Progenitor cell of endocrine pancreas (in vitro differentiated cells): ENCODE measurements around the gene TFDP2. TPM values are rescaled to one million over a fixed set of nuclear protein-coding genes. Genes with fewer than 3 reads are reported as not detected.

Source experiments
- DNase-seq: peaks from one replicate; pipeline ENCODE4 v3.0.0; 2021; ENCODE audit warnings: low spot score; ENCODE audit not compliant: unreplicated experiment
- H3K27ac Mint-ChIP-seq: 2 replicates; pipeline ENCODE4 v1.8.0; 2021; ENCODE audit warnings: mild to moderate bottlenecking, moderate library complexity, mixed read lengths
- H3K27me3 Mint-ChIP-seq: 2 replicates; pipeline ENCODE4 v1.8.0; 2021; ENCODE audit warnings: mixed read lengths
- H3K36me3 Mint-ChIP-seq: 2 replicates; pipeline ENCODE4 v1.8.0; 2022; ENCODE audit warnings: mixed read lengths; ENCODE audit not compliant: insufficient read depth
- H3K4me1 Mint-ChIP-seq: 2 replicates; pipeline ENCODE4 v1.8.0; 2021; ENCODE audit warnings: low read depth, mixed read lengths
- H3K4me3 Mint-ChIP-seq: 2 replicates; pipeline ENCODE4 v1.8.0; 2021; ENCODE audit warnings: low read depth, mild to moderate bottlenecking, moderate library complexity, mixed read lengths
- H3K9me3 Mint-ChIP-seq: 2 replicates; pipeline ENCODE4 v1.8.0; 2021; ENCODE audit warnings: low read depth, mixed read lengths
- CTCF ChIP-seq: fragments of 200-600 bp; sonication (generic); IDR thresholded peaks from one replicate; pipeline ENCODE4 v1.5.0; 2021; ENCODE audit warnings: antibody characterized with exemption, mild to moderate bottlenecking; ENCODE audit not compliant: unreplicated experiment
- total RNA-seq: library from RNA; stranded (reverse); gene quantifications from 2 replicates; pipeline ENCODE4 v1.2.1, GENCODE V29; 2021

The TFDP2 gene
- total RNA-seq, 1 donor from 2014 or later, result 94.4 TPM

- Mint-ChIP-seq H3K27ac (no peak overlapping the region), H3K27me3 (no peaks in the 10 kb centered on the region), H3K4me1 (no peaks in the 10 kb centered on the region), H3K36me3 (peaks cover 34% of the 10 kb centered on the region), H3K4me3 (no peak overlapping the region), H3K9me3 (peaks cover 22% of the 10 kb centered on the region)
- DNase-seq, result no peak
- TF ChIP-seq CTCF, result no peak
Measured at GRCh38 chr3:142134799-142135325, 14.5 kb downstream of the TFDP2 start.

- H3K4me3 Mint-ChIP-seq, result no peak overlapping the region
- H3K27ac Mint-ChIP-seq, result no peak overlapping the region
- TF ChIP-seq CTCF, result peak; percentile 34
- H3K36me3 Mint-ChIP-seq, result peaks cover 9% of the 10 kb centered on the region
- H3K27me3 Mint-ChIP-seq, result no peaks in the 10 kb centered on the region
- DNase-seq, result no peak
- H3K4me1 Mint-ChIP-seq, result peaks cover 14% of the 10 kb centered on the region
- peaks cover 4% of the 10 kb centered on the region for H3K9me3 Mint-ChIP-seq
Measured at GRCh38 chr3:142129516-142130171, 19.7 kb downstream of the TFDP2 start.

GRCh38 chr3:142127941-142128658 is 21.2 kb downstream of the TFDP2 start:
- Mint-ChIP-seq H3K27me3 (no peaks in the 10 kb centered on the region), H3K4me1 (peaks cover 15% of the 10 kb centered on the region), H3K4me3 (no peak overlapping the region), H3K9me3 (peaks cover 4% of the 10 kb centered on the region), H3K27ac (peak overlapping the region; percentile 91), H3K36me3 (peaks cover 8% of the 10 kb centered on the region)
- TF ChIP-seq CTCF, result no peak
- DNase-seq, result no peak

GRCh38 chr3:142124243-142124642 is 25.1 kb downstream of the TFDP2 start:
- no peak overlapping the region for H3K4me3 Mint-ChIP-seq
- DNase-seq, result no peak
- H3K27me3 Mint-ChIP-seq, result no peaks in the 10 kb centered on the region
- H3K27ac Mint-ChIP-seq, result no peak overlapping the region
- H3K36me3 Mint-ChIP-seq, result peaks cover 2% of the 10 kb centered on the region
- no peaks in the 10 kb centered on the region for H3K9me3 Mint-ChIP-seq
- no peak for TF ChIP-seq CTCF
- peaks cover 15% of the 10 kb centered on the region for H3K4me1 Mint-ChIP-seq

- no peak for TF ChIP-seq CTCF
- Mint-ChIP-seq H3K36me3 (peaks cover 3% of the 10 kb centered on the region), H3K9me3 (no peaks in the 10 kb centered on the region), H3K4me1 (peaks cover 12% of the 10 kb centered on the region), H3K27ac (no peak overlapping the region), H3K4me3 (no peak overlapping the region), H3K27me3 (no peaks in the 10 kb centered on the region)
- no peak for DNase-seq
Measured at GRCh38 chr3:142120707-142121106, 28.6 kb downstream of the TFDP2 start.
